Neural cell (in vitro differentiated cells): ENCODE measurements around the gene PTPN1. TPM values are rescaled to one million over a fixed set of nuclear protein-coding genes. Genes with fewer than 3 reads are reported as not detected.

Experiments
- H2AFZ ChIP-seq: fragments of 200-600, 300-800 bp; sonication (generic), shearing (Covaris generic); 2 replicates; pipeline ENCODE4 v1.6.0; 2014; ENCODE audit warnings: low read depth, mild to moderate bottlenecking, antibody characterized with exemption, low read length, moderate library complexity
- H3F3A ChIP-seq: fragments of 200-600 bp; shearing (Covaris generic); 2 replicates; pipeline ENCODE4 v1.6.1; 2016; ENCODE audit warnings: mild to moderate bottlenecking, moderate library complexity, mixed read lengths, antibody characterized with exemption, low read length; ENCODE audit not compliant: insufficient read depth, poor library complexity, severe bottlenecking
- H3K27ac ChIP-seq: fragments of 200-600, 300-800 bp; sonication (generic), shearing (Covaris generic); 2 replicates; pipeline ENCODE4 v1.5.1; 2014; ENCODE audit warnings: mild to moderate bottlenecking, low read length, moderate library complexity
- H3K27me3 ChIP-seq: fragments of 300-800, 200-600 bp; sonication (generic), shearing (Covaris generic); 2 replicates; pipeline ENCODE4 v1.6.0; 2014; ENCODE audit warnings: mild to moderate bottlenecking, low read depth, low read length, moderate library complexity; ENCODE audit not compliant: insufficient read depth
- H3K36me3 ChIP-seq: fragments of 300-800, 200-600 bp; sonication (generic), shearing (Covaris generic); 2 replicates; pipeline ENCODE4 v1.5.1; 2014; ENCODE audit warnings: mild to moderate bottlenecking, antibody characterized with exemption, low read length, moderate library complexity; ENCODE audit not compliant: insufficient read depth
- H3K4me2 ChIP-seq: fragments of 300-800, 200-600 bp; sonication (generic), shearing (Covaris generic); 2 replicates; pipeline ENCODE4 v1.6.0; 2014; ENCODE audit warnings: mild to moderate bottlenecking, low read length
- H3K4me3 ChIP-seq: fragments of 300-800, 200-600 bp; sonication (generic), shearing (Covaris generic); 2 replicates; pipeline ENCODE4 v1.5.1; 2014; ENCODE audit warnings: mild to moderate bottlenecking, low read length, moderate library complexity
- H3K79me2 ChIP-seq: fragments of 200-600 bp; shearing (Covaris generic); replicated peaks from 2 replicates; pipeline ENCODE4 v1.6.0; 2014; ENCODE audit warnings: mild to moderate bottlenecking, low read length, moderate library complexity; ENCODE audit not compliant: insufficient read depth
- H3K9ac ChIP-seq: fragments of 300-800, 200-600 bp; sonication (generic), shearing (Covaris generic); 2 replicates; pipeline ENCODE4 v1.6.1; 2016; ENCODE audit warnings: mild to moderate bottlenecking, low read length, mixed read lengths
- H3K9me2 ChIP-seq: fragments of 200-600 bp; shearing (Covaris generic); 2 replicates; pipeline ENCODE4 v1.6.1; 2016; ENCODE audit warnings: mild to moderate bottlenecking, low read length, mixed read lengths; ENCODE audit not compliant: insufficient read depth
- H3K9me3 ChIP-seq: fragments of 200-600, 300-800 bp; sonication (generic), shearing (Covaris generic); 2 replicates; pipeline ENCODE4 v1.6.1; 2016; ENCODE audit warnings: mild to moderate bottlenecking, mixed run types, low read length, moderate library complexity, mixed read lengths
- H4K20me1 ChIP-seq: fragments of 200-600 bp; shearing (Covaris generic); 2 replicates; pipeline ENCODE4 v1.6.1; 2016; ENCODE audit warnings: mild to moderate bottlenecking, mixed run types; ENCODE audit not compliant: insufficient read depth
- CTCF ChIP-seq: fragments of 450-650 bp; IDR thresholded peaks from 2 replicates; pipeline ENCODE4 v1.5.1; 2014; ENCODE audit warnings: antibody characterized with exemption, mild to moderate bottlenecking, moderate library complexity; ENCODE audit not compliant: poor library complexity, severe bottlenecking
- EP300 ChIP-seq: fragments of 450-650 bp; conservative IDR thresholded peaks from 2 replicates; pipeline ENCODE4 v1.6.1; 2014; ENCODE audit warnings: antibody characterized with exemption, mild to moderate bottlenecking, moderate library complexity; ENCODE audit not compliant: poor library complexity, severe bottlenecking
- EZH2 ChIP-seq: fragments of 200-600, 300-800 bp; shearing (Covaris generic), sonication (generic); IDR thresholded peaks from 2 replicates; pipeline ENCODE4 v1.6.1; 2014; ENCODE audit warnings: antibody characterized with exemption, low read length, borderline replicate concordance, mild to moderate bottlenecking; ENCODE audit not compliant: insufficient read depth, poor library complexity, severe bottlenecking
- MXI1 ChIP-seq: fragments of 450-650 bp; conservative IDR thresholded peaks from 2 replicates; pipeline ENCODE4 v1.6.1; 2014; ENCODE audit warnings: antibody characterized with exemption, mild to moderate bottlenecking; ENCODE audit not compliant: poor library complexity, severe bottlenecking
- POLR2AphosphoS5 ChIP-seq: IDR thresholded peaks from 2 replicates; pipeline ENCODE4 v1.6.1; 2012
- RAD21 ChIP-seq: fragments of 450-650 bp; conservative IDR thresholded peaks from 2 replicates; pipeline ENCODE4 v1.6.1; 2014; ENCODE audit warnings: antibody characterized with exemption, mild to moderate bottlenecking, moderate library complexity
- REST ChIP-seq: IDR thresholded peaks from 2 replicates; pipeline ENCODE4 v1.6.1; 2012; ENCODE audit warnings: borderline replicate concordance
- SMC3 ChIP-seq: fragments of 450-650 bp; conservative IDR thresholded peaks from 2 replicates; pipeline ENCODE4 v1.6.1; 2014; ENCODE audit warnings: antibody characterized with exemption, mild to moderate bottlenecking, moderate library complexity; ENCODE audit not compliant: poor library complexity
- TAF1 ChIP-seq: IDR thresholded peaks from 2 replicates; pipeline ENCODE4 v1.6.1; 2012; ENCODE audit warnings: low read depth
- polyA plus RNA-seq: library from polyadenylated mRNA; depleted of rRNA; stranded (reverse); fragments of >200 nt; gene quantifications from 2 replicates; pipeline ENCODE4 v1.2.3, GENCODE V29; 2014

The PTPN1 gene
- polyA plus RNA-seq, 1 donor from 2014 or later = 48.1 TPM

DNA sequence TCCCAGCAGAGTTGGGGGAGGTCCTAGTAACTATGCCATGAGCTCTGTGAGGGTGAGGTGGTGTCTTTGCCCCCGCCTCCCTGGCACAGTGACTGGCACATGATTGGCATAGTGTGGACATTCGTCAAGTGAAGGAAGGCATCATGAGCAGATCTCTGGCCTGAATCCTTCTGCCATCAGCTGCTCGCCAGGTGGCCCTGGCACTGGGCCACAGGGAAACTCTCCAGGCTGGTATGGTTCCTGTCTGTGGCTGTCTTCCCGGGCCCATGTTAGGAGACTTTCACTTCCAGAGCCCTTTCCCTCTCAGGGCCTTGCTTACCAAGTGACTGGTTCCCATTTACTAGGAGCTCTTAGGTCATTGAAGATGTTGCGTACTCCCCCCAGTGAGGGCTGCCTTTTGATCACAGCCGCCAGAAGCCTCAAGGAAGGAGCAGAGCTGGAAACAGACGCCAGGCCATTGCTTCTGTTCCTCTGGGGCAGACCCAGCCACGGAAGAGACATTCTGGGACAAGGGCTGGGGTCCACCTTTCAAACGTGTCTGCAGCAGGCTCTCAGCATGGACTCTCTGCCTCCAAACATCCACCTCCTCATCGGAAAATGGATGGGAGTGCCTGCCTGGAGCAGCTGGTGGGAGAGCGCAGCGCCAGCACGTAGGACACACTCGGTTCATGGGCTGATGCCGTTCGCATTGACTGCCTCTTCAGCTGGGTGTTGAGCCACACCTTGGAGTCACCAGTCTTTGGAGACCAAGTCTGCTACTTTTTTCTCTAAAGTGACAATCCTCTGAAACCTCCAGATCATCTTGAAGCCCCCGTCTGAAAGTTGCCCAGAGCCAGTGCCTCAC is 67.2 kb downstream of the PTPN1 start:
- TF ChIP-seq EP300 (no peak), RAD21 (no peak), SMC3 (no peak), CTCF (no peak), EZH2 (no peak), REST (no peak), TAF1 (no peak), POLR2AphosphoS5 (no peak), MXI1 (no peak)
- Histone ChIP-seq H2AFZ (no peak overlapping the region), H3K9me3 (no peaks in the 10 kb centered on the region), H3F3A (no peaks in the 10 kb centered on the region), H4K20me1 (no peaks in the 10 kb centered on the region), H3K79me2 (no peaks in the 10 kb centered on the region), H3K9me2 (no peaks in the 10 kb centered on the region), H3K27ac (no peak overlapping the region), H3K4me2 (no peak overlapping the region), H3K9ac (no peak overlapping the region), H3K27me3 (no peaks in the 10 kb centered on the region), H3K36me3 (peaks cover 11% of the 10 kb centered on the region), H3K4me3 (no peak overlapping the region)

- Histone ChIP-seq H3K9me2 (no peaks in the 10 kb centered on the region), H3K36me3 (peaks cover 11% of the 10 kb centered on the region), H3K27ac (no peak overlapping the region), H3F3A (no peaks in the 10 kb centered on the region), H4K20me1 (no peaks in the 10 kb centered on the region), H3K27me3 (no peaks in the 10 kb centered on the region), H3K9ac (no peak overlapping the region), H3K79me2 (no peaks in the 10 kb centered on the region), H2AFZ (no peak overlapping the region), H3K4me3 (no peak overlapping the region), H3K4me2 (no peak overlapping the region), H3K9me3 (no peaks in the 10 kb centered on the region)
- TF ChIP-seq TAF1 (no peak), MXI1 (no peak), POLR2AphosphoS5 (no peak), EP300 (no peak), EZH2 (no peak), REST (no peak), RAD21 (no peak), SMC3 (no peak), CTCF (no peak)
Measured at GRCh38 chr20:50578061-50578777, 68.0 kb downstream of the PTPN1 start.
